Upper lobe of left lung (tissue), 6 donors: ENCODE measurements around the gene MYO5B. TPM values are rescaled to one million over a fixed set of nuclear protein-coding genes. Genes with fewer than 3 reads are reported as not detected.

Experiments used
- ATAC-seq, 2 donors: fragments of 200-7000 bp; cut with Tn5 transposase; one replicate each; pipeline ENCODE4 v1.9.1; 2022; ENCODE audit warnings: mild to moderate bottlenecking in 2 of 2, moderate library complexity in 2 of 2; ENCODE audit not compliant: low FRiP score in 2 of 2
- DNase-seq, 2 donors: peaks; one replicate each; pipeline ENCODE4 v3.0.0-alpha.2; 2019 to 2020
- H3K27ac ChIP-seq, 4 donors: fragments of 200-600 bp; sonication (generic); one replicate each; pipeline ENCODE4 v1.5.1; 2016 to 2019
- H3K27me3 ChIP-seq, 4 donors: fragments of 200-600 bp; sonication (generic); one replicate each; pipeline ENCODE4 v1.5.1; 2017 to 2019
- H3K36me3 ChIP-seq, 4 donors: fragments of 200-600 bp; sonication (generic); one replicate each; pipeline ENCODE4 v1.5.1; 2016 to 2019
- H3K4me1 ChIP-seq, 4 donors: fragments of 200-600 bp; sonication (generic); one replicate each; pipeline ENCODE4 v1.5.1; 2018 to 2019
- H3K4me3 ChIP-seq, 4 donors: fragments of 200-600 bp; sonication (generic); one replicate each; pipeline ENCODE4 v1.5.1; 2017 to 2019; ENCODE audit warnings: mild to moderate bottlenecking in 2 of 4, moderate library complexity in 1 of 4
- H3K9me3 ChIP-seq, 4 donors: fragments of 200-600 bp; sonication (generic); one replicate each; pipeline ENCODE4 v1.5.1; 2018 to 2019
- CTCF ChIP-seq, 6 experiments: fragments of 450-650 bp in 4 of 6; fragments of 200-600 bp in 2 of 6; sonication (generic) in 2 of 6; IDR thresholded peaks; one replicate each; pipeline ENCODE4 v1.5.1; 2016 to 2019; ENCODE audit warnings: antibody characterized with exemption in 6 of 6
- EP300 ChIP-seq, 4 donors: sonication (generic); formaldehyde crosslinking; IDR thresholded peaks; one replicate each; pipeline ENCODE4 v1.5.1; 2017; ENCODE audit warnings: antibody characterized with exemption in 4 of 4, control low read depth in 2 of 4
- POLR2A ChIP-seq, 4 donors: fragments of 450-650 bp; IDR thresholded peaks; one replicate each; pipeline ENCODE4 v1.5.1; 2016 to 2017; ENCODE audit warnings: antibody characterized with exemption in 4 of 4, mild to moderate bottlenecking in 2 of 4
- POLR2AphosphoS5 ChIP-seq, 2 donors: sonication (generic); formaldehyde crosslinking; IDR thresholded peaks; one replicate each; pipeline ENCODE4 v1.5.1; 2017; ENCODE audit warnings: antibody characterized with exemption in 2 of 2
- WGBS, 2 donors: methylation state at CpG; one replicate each; pipeline ENCODE4 v1.1.5; 2017 to 2018; 5-methylcytosine and 5-hydroxymethylcytosine counted together
- total RNA-seq, 6 donors: library from RNA; depleted of rRNA in 4 of 6; stranded (reverse); fragments of >200 nt in 4 of 6; gene quantifications; one replicate each; pipeline versions ENCODE4 v1.1.0 to v1.2.1, GENCODE V29; 2016 to 2021
- donor health status: DM: no; HTN: no; CAD: no; lungs with moderate emphysema.
- donor health status: DM: no; HTN: yes; CAD: no; lungs with severe emphysema.

MYO5B gene
- total RNA-seq, 6 donors from 2014 or later = 25.4 to 95.2 (median 49.6) TPM

GRCh38 chr18:50065527-50065926 is 129.4 kb downstream of the MYO5B start:
- no peak overlapping the region for H3K4me3 ChIP-seq
- no peaks in the 10 kb centered on the region for H3K9me3 ChIP-seq
- ATAC-seq = no peak
- no peak overlapping the region for H3K27ac ChIP-seq
- no peaks in the 10 kb centered on the region for H3K4me1 ChIP-seq
- H3K36me3 ChIP-seq = no peaks in the 10 kb centered on the region
- TF ChIP-seq POLR2AphosphoS5 (IDR thresholded peaks at IDR 0.05) (no peak), POLR2A (IDR thresholded peaks at IDR 0.05) (no peak), CTCF (IDR thresholded peaks at IDR 0.05) (no peak), EP300 (IDR thresholded peaks at IDR 0.05) (no peak)
- WGBS, 2 donors = 81 to 88% methylated on average over 4 of the region's 4 CpGs
- H3K27me3 ChIP-seq = no peaks in the 10 kb centered on the region
- DNase-seq = no peak

- Histone ChIP-seq H3K4me3 (no peak overlapping the region), H3K36me3 (no peaks in the 10 kb centered on the region), H3K9me3 (no peaks in the 10 kb centered on the region), H3K4me1 (no peaks in the 10 kb centered on the region), H3K27me3 (no peaks in the 10 kb centered on the region), H3K27ac (no peak overlapping the region)
- TF ChIP-seq CTCF (IDR thresholded peaks at IDR 0.05) = no peak
- ATAC-seq (no peak), DNase-seq (no peak)
- WGBS, 2 donors = 81 to 90% methylated on average over 3 of the region's 3 CpGs
Measured at GRCh38 chr18:50065039-50065438, 129.9 kb downstream of the MYO5B start.

GRCh38 chr18:50061876-50062517 is 132.9 kb downstream of the MYO5B start:
- WGBS, 2 donors = 49 to 78% methylated on average over 4 of the region's 4 CpGs
- H3K27ac ChIP-seq = no peak overlapping the region
- peak in 1 of 2 donors; percentile 39 for ATAC-seq

GRCh38 chr18:50060822-50061221 is 134.1 kb downstream of the MYO5B start:
- no peaks in the 10 kb centered on the region for H3K4me1 ChIP-seq
- H3K36me3 ChIP-seq = no peaks in the 10 kb centered on the region
- no peak for ATAC-seq
- WGBS, 2 donors = 80 to 81% methylated on average over 2 of the region's 2 CpGs
- no peaks in the 10 kb centered on the region for H3K27me3 ChIP-seq
- H3K27ac ChIP-seq = no peak overlapping the region
- H3K9me3 ChIP-seq = no peaks in the 10 kb centered on the region
- no peak for DNase-seq
- TF ChIP-seq POLR2A (IDR thresholded peaks at IDR 0.05) (no peak), CTCF (IDR thresholded peaks at IDR 0.05) (no peak), EP300 (IDR thresholded peaks at IDR 0.05) (no peak), POLR2AphosphoS5 (IDR thresholded peaks at IDR 0.05) (no peak)
- no peak overlapping the region for H3K4me3 ChIP-seq

More at GRCh38 chr18:50061876-50062517, 132.9 kb downstream of the MYO5B start:
- Histone ChIP-seq H3K4me1 (no peaks in the 10 kb centered on the region), H3K9me3 (no peaks in the 10 kb centered on the region), H3K36me3 (no peaks in the 10 kb centered on the region), H3K4me3 (no peak overlapping the region), H3K27me3 (no peaks in the 10 kb centered on the region)
- no peak for DNase-seq
- TF ChIP-seq CTCF (IDR thresholded peaks at IDR 0.05) = no peak
- no peak for TF ChIP-seq POLR2A (IDR thresholded peaks at IDR 0.05)
- TF ChIP-seq EP300 (IDR thresholded peaks at IDR 0.05) = no peak
- TF ChIP-seq POLR2AphosphoS5 (IDR thresholded peaks at IDR 0.05) = no peak

GRCh38 chr18:50058731-50059130 is 136.2 kb downstream of the MYO5B start:
- H3K4me1 ChIP-seq = no peaks in the 10 kb centered on the region
- H3K27ac ChIP-seq = no peak overlapping the region
- no peaks in the 10 kb centered on the region for H3K36me3 ChIP-seq
- 73 to 83% methylated on average over 4 of the region's 4 CpGs for WGBS, 2 donors
- H3K27me3 ChIP-seq = no peaks in the 10 kb centered on the region
- no peak for DNase-seq
- no peak overlapping the region for H3K4me3 ChIP-seq
- no peaks in the 10 kb centered on the region for H3K9me3 ChIP-seq
- TF ChIP-seq CTCF (IDR thresholded peaks at IDR 0.05) (no peak), POLR2A (IDR thresholded peaks at IDR 0.05) (no peak), EP300 (IDR thresholded peaks at IDR 0.05) (no peak), POLR2AphosphoS5 (IDR thresholded peaks at IDR 0.05) (no peak)
- ATAC-seq = no peak
